Stimulated activated CD4-positive, alpha-beta T cell treated with anti-CD3 and anti-CD28 coated beads, Interleukin-12 subunit alpha, Interleukin-12 subunit beta, amount 100 ng/mL, for 24 hours (primary cell): ENCODE results near the gene GPR50.

Experiments used
- DNase-seq, 2 experiments: peaks; one replicate each; pipeline ENCODE4 v3.0.0-alpha.2; 2020; ENCODE audit warnings: low read depth in 2 of 2

Gene GPR50

GRCh38 chrX:151226941-151227340 lies 50.6 kb downstream of the GPR50 start:
- no peak for DNase-seq

- DNase-seq: no peak
These were observed 51.2 kb downstream of the GPR50 start for GRCh38 chrX:151227627-151228026.

GRCh38 chrX:151228935-151229334 lies 52.6 kb downstream of the GPR50 start:
- no peak for DNase-seq
